HCT116 (cell line): ENCODE results near the gene ARSK. TPM values are rescaled to one million over a fixed set of nuclear protein-coding genes. Genes with fewer than 3 reads are reported as not detected.

Experiments used
- ATAC-seq: fragments of 200-7000 bp; cut with Tn5 transposase; 2 replicates; pipeline ENCODE4 v1.9.1; 2020; ENCODE audit warnings: mild to moderate bottlenecking, moderate library complexity
- BruUV-seq: library from RNA; stranded (reverse); fragments of 400-500 nt; replicated peaks from 2 replicates; lab custom pipeline; 2021; lab: Mats Ljungman, UMichigan
- CTCF ChIA-PET: fragments of 300-600 bp; sonication (Branson Sonifier 250); formaldehyde crosslinking; loops from one replicate; lab custom pipeline; 2021; ENCODE audit warnings: antibody characterized with exemption; lab: Charles Lee
- POLR2A ChIA-PET: fragments of 300-600, 350-600 bp; sonication (Branson Sonifier 250); formaldehyde crosslinking; loops from one replicate; lab custom pipeline; 2021; ENCODE audit warnings: antibody characterized with exemption; lab: Charles Lee
- RAD21 ChIA-PET, 2 experiments: fragments of 300-600 bp; sonication (Branson Sonifier 250); formaldehyde crosslinking; loops; one replicate each; lab custom pipeline; 2023; ENCODE audit warnings: low total read pairs in 2 of 2; ENCODE audit not compliant: uncharacterized antibody in 2 of 2, unreplicated experiment in 2 of 2, low non-redundant PET in 1 of 2; lab: Charles Lee
- DNase-seq: peaks from one replicate; pipeline ENCODE4 v3.0.0-alpha.2; 2010; ENCODE audit warnings: low read depth, low spot score
- H2AFZ ChIP-seq: fragments of 200-600 bp; shearing (Covaris generic), sonication (generic); 2 replicates; pipeline ENCODE4 v1.6.1; 2017; ENCODE audit warnings: low read depth, mixed run types, mixed read lengths, antibody characterized with exemption, low read length; ENCODE audit not compliant: poor library complexity, severe bottlenecking
- H3K27ac ChIP-seq: 2 replicates; pipeline ENCODE4 v1.5.1; 2012; ENCODE audit warnings: low read depth, low read length
- H3K27me3 ChIP-seq: fragments of 200-600 bp; sonication (generic); 2 replicates; pipeline ENCODE4 v1.6.1; 2016; ENCODE audit warnings: mixed run types, low read length, mixed read lengths; ENCODE audit not compliant: insufficient read depth
- H3K36me3 ChIP-seq, 2 experiments: fragments of 200-500 bp in 1 of 2; fragments of 200-600 bp in 1 of 2; sonication (Bioruptor generic) in 1 of 2; sonication (generic) in 1 of 2; 2 replicates each; pipeline versions ENCODE4 v1.5.1 to v1.6.1; 2014 to 2016; ENCODE audit warnings: low read length in 2 of 2, inconsistent platforms in 1 of 2, mixed read lengths in 1 of 2, mixed run types in 1 of 2; ENCODE audit not compliant: insufficient read depth in 2 of 2, control insufficient read depth in 1 of 2
- H3K4me1 ChIP-seq, 2 experiments: fragments of 200-600 bp in 1 of 2; sonication (generic) in 1 of 2; 2 replicates each; pipeline versions ENCODE4 v1.5.1 to v1.6.1; 2012 to 2017; ENCODE audit warnings: low read length in 2 of 2, inconsistent platforms in 1 of 2, mild to moderate bottlenecking in 1 of 2, mixed read lengths in 1 of 2, mixed run types in 1 of 2, moderate library complexity in 1 of 2; ENCODE audit not compliant: insufficient read depth in 2 of 2, control insufficient read depth in 1 of 2
- H3K4me2 ChIP-seq: fragments of 200-600 bp; sonication (generic); 2 replicates; pipeline ENCODE4 v1.6.1; 2017; ENCODE audit warnings: mixed run types, low read length, mixed read lengths
- H3K4me3 ChIP-seq, 2 experiments: fragments of 200-600 bp in 1 of 2; sonication (generic) in 1 of 2; replicated peaks in 1 of 2; 2 replicates each; pipeline ENCODE4 v1.5.1; 2011 to 2016; ENCODE audit warnings: low read length in 2 of 2, control low read depth in 1 of 2, low read depth in 1 of 2, mild to moderate bottlenecking in 1 of 2, mixed read lengths in 1 of 2, mixed run types in 1 of 2
- H3K79me2 ChIP-seq: fragments of 200-600 bp; sonication (generic); 2 replicates; pipeline ENCODE4 v1.6.1; 2017; ENCODE audit warnings: mild to moderate bottlenecking, mixed run types, low read length, moderate library complexity, mixed read lengths; ENCODE audit not compliant: insufficient read depth
- H3K9ac ChIP-seq: fragments of 200-600 bp; sonication (generic); 2 replicates; pipeline ENCODE4 v1.6.1; 2016; ENCODE audit warnings: low read length, mixed read lengths
- H3K9me2 ChIP-seq: fragments of 200-600 bp; sonication (generic), shearing (Covaris generic); 2 replicates; pipeline ENCODE4 v1.6.1; 2017; ENCODE audit warnings: mixed run types, mild to moderate bottlenecking, moderate library complexity; ENCODE audit not compliant: insufficient read depth
- H3K9me3 ChIP-seq, 2 experiments: fragments of 200-500 bp in 1 of 2; fragments of 200-600 bp in 1 of 2; sonication (Bioruptor generic) in 1 of 2; sonication (generic) in 1 of 2; 2 replicates each; pipeline ENCODE4 v1.6.1; 2014 to 2017; ENCODE audit warnings: low read length in 2 of 2, mixed read lengths in 2 of 2, inconsistent platforms in 1 of 2, low read depth in 1 of 2, mild to moderate bottlenecking in 1 of 2, mixed run types in 1 of 2, moderate library complexity in 1 of 2; ENCODE audit not compliant: control insufficient read depth in 1 of 2, insufficient read depth in 1 of 2
- H4K20me1 ChIP-seq: fragments of 200-600 bp; sonication (generic), shearing (Covaris generic); 2 replicates; pipeline ENCODE4 v1.6.1; 2017; ENCODE audit warnings: mixed run types, mild to moderate bottlenecking, moderate library complexity; ENCODE audit not compliant: insufficient read depth
- CEBPB ChIP-seq: IDR thresholded peaks from 2 replicates; pipeline ENCODE4 v1.6.1; 2012; ENCODE audit warnings: low read depth
- CTCF ChIP-seq, 3 experiments: fragments of 200-600 bp in 1 of 3; sonication (generic) in 1 of 3; IDR thresholded peaks in 2 of 3; conservative IDR thresholded peaks in 1 of 3; 2 replicates each; pipeline ENCODE4 v1.5.1; 2012 to 2017; ENCODE audit warnings: low read depth in 2 of 3, low read length in 2 of 3, antibody characterized with exemption in 1 of 3, borderline replicate concordance in 1 of 3, control low read depth in 1 of 3, mild to moderate bottlenecking in 1 of 3, mixed read lengths in 1 of 3, mixed run types in 1 of 3, moderate library complexity in 1 of 3; ENCODE audit not compliant: insufficient read depth in 1 of 3
- EGR1 ChIP-seq: IDR thresholded peaks from 2 replicates; pipeline ENCODE4 v1.6.1; 2012; ENCODE audit warnings: low read depth
- ELF1 ChIP-seq: IDR thresholded peaks from 2 replicates; pipeline ENCODE4 v1.6.1; 2012; ENCODE audit warnings: low read depth, borderline replicate concordance
- EZH2 ChIP-seq: fragments of 200-600 bp; sonication (generic); IDR thresholded peaks from 2 replicates; pipeline ENCODE4 v1.6.1; 2017; ENCODE audit warnings: antibody characterized with exemption, mixed run types
- POLR2AphosphoS5 ChIP-seq: IDR thresholded peaks from 2 replicates; pipeline ENCODE4 v1.6.1; 2011; ENCODE audit warnings: mild to moderate bottlenecking, low read depth, low read length, moderate library complexity
- RAD21 ChIP-seq: IDR thresholded peaks from 2 replicates; pipeline ENCODE4 v1.6.1; 2012; ENCODE audit warnings: low read depth, mild to moderate bottlenecking
- REST ChIP-seq: IDR thresholded peaks from 2 replicates; pipeline ENCODE4 v1.6.1; 2012; ENCODE audit warnings: low read depth
- SIN3A ChIP-seq: IDR thresholded peaks from 2 replicates; pipeline ENCODE4 v1.6.1; 2012; ENCODE audit warnings: low read depth
- SP1 ChIP-seq: IDR thresholded peaks from 2 replicates; pipeline ENCODE4 v1.6.1; 2012; ENCODE audit warnings: low read depth
- SRF ChIP-seq: IDR thresholded peaks from 2 replicates; pipeline ENCODE4 v1.6.1; 2012; ENCODE audit warnings: low read depth
- TCF7L2 ChIP-seq: IDR thresholded peaks from 2 replicates; pipeline ENCODE4 v1.7.0; 2011; ENCODE audit warnings: borderline replicate concordance, inconsistent platforms; ENCODE audit not compliant: insufficient read depth, insufficient read length; ENCODE audit errors: extremely low read depth
- ZBTB33 ChIP-seq: IDR thresholded peaks from 2 replicates; pipeline ENCODE4 v1.6.1; 2011; ENCODE audit warnings: mild to moderate bottlenecking, low read length, moderate library complexity; ENCODE audit not compliant: insufficient replicate concordance; ENCODE audit errors: extremely low read depth
- ZFX ChIP-seq: fragments of 450-650 bp; IDR thresholded peaks from 2 replicates; pipeline ENCODE4 v1.6.1; 2017
- intact Hi-C: fragments of 100-400 bp; cut with micrococcal nuclease; formaldehyde crosslinking; loops from 2 replicates; pipeline ENCODE4 v1.10.0; 2022
- total RNA-seq: library from RNA; stranded (reverse); gene quantifications from one replicate; pipeline ENCODE4 v1.2.1, GENCODE V29; 2021; ENCODE audit not compliant: unreplicated experiment

Gene ARSK
- total RNA-seq, 1 experiment from 2014 or later, result 4.6 TPM

GRCh38 chr5:95610546-95610945 is 55.6 kb downstream of the ARSK start:
- Histone ChIP-seq H3K4me2 (no peak overlapping the region), H3K79me2 (no peaks in the 10 kb centered on the region), H3K4me3 (no peak overlapping the region), H3K27ac (no peak overlapping the region), H3K9me2 (no peaks in the 10 kb centered on the region), H3K36me3 (no peaks in the 10 kb centered on the region), H3K27me3 (no peaks in the 10 kb centered on the region), H2AFZ (no peak overlapping the region), H3K9me3 (peaks cover 0 to 4% of the 10 kb centered on the region in 2 experiments; a peak in 1 of 4 replicates), H3K9ac (no peak overlapping the region), H4K20me1 (no peaks in the 10 kb centered on the region), H3K4me1 (no peaks in the 10 kb centered on the region)
- no peak for DNase-seq
- intact Hi-C loops, result no loop called here
- no peak for TF ChIP-seq CEBPB
- TF ChIP-seq RAD21, result no peak
- TF ChIP-seq ZBTB33, result no peak
- TF ChIP-seq POLR2AphosphoS5, result no peak
- BruUV-seq, result no TSS peak
- CTCF ChIA-PET, result no interaction called here
- no peak for ATAC-seq
- POLR2A ChIA-PET, result no interaction called here
- RAD21 ChIA-PET, result no interaction called here

- CTCF ChIA-PET, result no interaction called here
- intact Hi-C loops, result no loop called here
- no peak overlapping the region for H3K4me2 ChIP-seq
- H3K9me2 ChIP-seq, result no peaks in the 10 kb centered on the region
- H3K4me1 ChIP-seq, result no peaks in the 10 kb centered on the region
- H3K27me3 ChIP-seq, result no peaks in the 10 kb centered on the region
- H3K4me3 ChIP-seq, result no peak overlapping the region
- H4K20me1 ChIP-seq, result no peaks in the 10 kb centered on the region
- no TSS peak for BruUV-seq
- H3K36me3 ChIP-seq, result no peaks in the 10 kb centered on the region
- no peaks in the 10 kb centered on the region for H3K79me2 ChIP-seq
- POLR2A ChIA-PET, result no interaction called here
- peaks cover 0 to 4% of the 10 kb centered on the region in 2 experiments; a peak in 1 of 4 replicates for H3K9me3 ChIP-seq
- H3K9ac ChIP-seq, result no peak overlapping the region
- DNase-seq (no peak), ATAC-seq (no peak)
- H2AFZ ChIP-seq, result no peak overlapping the region
- RAD21 ChIA-PET, result no interaction called here
- H3K27ac ChIP-seq, result no peak overlapping the region
- no peak for TF ChIP-seq ZFX
- TF ChIP-seq EZH2, result no peak
- no peak for TF ChIP-seq SIN3A
- TF ChIP-seq SRF, result no peak
- no peak for TF ChIP-seq CTCF (IDR thresholded peaks at IDR 0.05 in 2 of 3, conservative IDR thresholded peaks at IDR 0.05 in 1 of 3; ENCODE audit: borderline replicate concordance in 1 of 3, insufficient read depth in 1 of 3, low read depth in 2 of 3, low read length in 2 of 3)
- TF ChIP-seq CEBPB, result no peak
- no peak for TF ChIP-seq TCF7L2
- TF ChIP-seq REST, result no peak
- no peak for TF ChIP-seq SP1
- TF ChIP-seq POLR2AphosphoS5, result no peak
- TF ChIP-seq ELF1, result no peak
- no peak for TF ChIP-seq EGR1
Observed at GRCh38 chr5:95611396-95611795, 56.5 kb downstream of the ARSK start.
